COLO668 (cell line): ENCODE measurements around the gene GPR161.

Experiments
- DNase-seq: peaks from one replicate; lab custom pipeline; 2025; ENCODE audit not compliant: unreplicated experiment; lab: John Stamatoyannopoulos, UW

GPR161 gene

GRCh38 chr1:168148916-168149315 lies 12.2 kb upstream of the GPR161 start:
- no peak for DNase-seq

DNA sequence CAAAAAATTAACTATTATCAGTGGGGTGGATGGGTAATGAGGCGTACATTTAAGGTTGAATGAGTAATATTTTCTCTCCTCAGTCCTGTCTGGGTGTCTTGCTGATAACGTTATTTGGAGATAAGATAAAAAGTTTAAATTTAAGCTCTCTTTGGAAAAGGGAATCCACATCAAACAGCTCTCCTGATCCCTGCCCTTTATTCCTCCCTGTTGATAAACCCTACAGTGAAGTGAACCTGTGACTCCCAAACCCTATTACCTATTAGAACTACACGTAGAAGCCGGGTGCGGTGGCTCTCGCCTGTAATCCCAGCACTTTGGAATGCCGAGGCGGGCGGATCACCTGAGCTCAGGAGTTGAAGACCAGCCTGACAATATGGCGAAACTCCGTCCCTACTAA lies 9.9 kb upstream of the GPR161 start:
- no peak for DNase-seq

GRCh38 chr1:168146160-168146539 lies 9.4 kb upstream of the GPR161 start:
- DNase-seq = no peak

DNA sequence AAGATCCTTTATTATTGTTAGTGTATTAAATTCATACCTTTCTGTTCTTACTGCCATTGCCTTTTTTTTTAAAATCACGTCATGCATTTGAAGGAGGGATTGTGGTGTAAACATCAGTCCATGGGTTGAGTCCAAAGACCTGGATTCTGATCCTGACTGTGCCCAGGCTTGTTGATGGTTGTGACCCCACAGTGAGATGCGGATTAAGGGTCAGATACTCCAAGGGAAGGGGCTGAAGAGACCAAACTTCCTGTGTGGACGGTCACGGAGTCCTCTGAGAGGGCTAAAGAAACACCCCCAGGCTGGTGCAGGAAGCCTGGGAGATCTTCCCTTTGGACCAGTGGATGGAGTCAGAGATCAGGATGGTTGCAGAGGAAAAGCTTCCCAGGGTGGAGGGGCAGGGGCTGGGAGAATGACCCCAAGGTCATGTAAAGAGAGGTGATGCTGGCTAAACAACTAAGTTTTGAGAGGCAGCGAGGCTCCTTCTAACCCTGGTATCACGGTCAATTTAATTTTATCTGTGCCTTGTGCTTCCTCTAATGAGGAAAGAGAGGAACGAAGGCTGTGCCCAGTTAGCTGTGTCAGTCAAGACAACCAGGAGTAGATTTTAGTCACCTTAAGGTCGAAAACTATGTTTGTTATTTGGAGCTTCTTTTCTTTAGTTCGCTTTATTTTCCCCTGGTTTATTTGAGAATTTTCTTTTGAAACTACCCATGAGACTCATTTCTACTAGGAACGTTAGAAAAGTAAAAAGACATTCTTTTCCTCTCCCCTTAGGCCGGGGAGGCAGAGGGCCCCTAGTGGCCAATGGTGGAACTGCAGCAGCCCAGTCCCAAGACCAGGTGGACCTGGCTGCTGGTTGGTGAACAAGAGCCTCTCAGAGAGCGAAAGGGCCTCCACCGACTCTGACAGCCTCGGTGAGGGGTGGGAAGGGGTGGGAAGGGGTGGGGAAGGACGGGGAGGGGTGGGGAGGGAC lies 8.7 kb upstream of the GPR161 start:
- peak; percentile 83 for DNase-seq

DNA sequence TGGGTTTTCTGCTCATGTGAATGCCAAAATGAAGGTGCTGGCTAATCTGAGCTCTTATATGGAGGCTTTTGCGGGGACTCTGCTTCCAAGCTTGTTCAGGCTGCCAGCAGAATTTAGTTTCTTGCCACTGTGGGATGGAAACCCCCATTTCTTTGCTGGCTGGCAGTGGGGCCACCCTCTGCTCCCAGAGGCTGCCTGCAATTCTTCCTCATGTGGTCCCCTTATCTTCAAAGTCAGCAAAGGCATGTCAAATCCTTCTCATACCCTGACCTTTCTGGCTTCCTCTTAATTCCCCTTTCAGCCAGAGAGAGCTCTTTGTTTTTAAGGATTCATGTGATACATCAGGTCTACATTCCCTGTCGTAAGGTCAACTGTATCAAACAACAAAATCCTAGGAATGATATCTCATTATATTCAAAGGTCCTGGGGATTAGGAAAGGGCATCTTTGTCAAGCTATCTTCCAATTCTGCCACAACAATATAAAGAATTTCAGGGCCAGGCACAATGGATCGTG lies 5.2 kb upstream of the GPR161 start:
- DNase-seq = no peak

- DNase-seq = no peak
Observed at GRCh38 chr1:168139070-168139469, 2.3 kb upstream of the GPR161 start.

GRCh38 chr1:168138134-168138533 lies 1.4 kb upstream of the GPR161 start:
- no peak for DNase-seq

- no peak for DNase-seq
Observed at GRCh38 chr1:168137515-168137821, 738 bp upstream of the GPR161 start.

GRCh38 chr1:168135921-168136708 lies 615 bp downstream of the GPR161 start:
- DNase-seq = peak; percentile 45

GRCh38 chr1:168135116-168135920 lies 1.4 kb downstream of the GPR161 start:
- peak; percentile 44 for DNase-seq

DNA sequence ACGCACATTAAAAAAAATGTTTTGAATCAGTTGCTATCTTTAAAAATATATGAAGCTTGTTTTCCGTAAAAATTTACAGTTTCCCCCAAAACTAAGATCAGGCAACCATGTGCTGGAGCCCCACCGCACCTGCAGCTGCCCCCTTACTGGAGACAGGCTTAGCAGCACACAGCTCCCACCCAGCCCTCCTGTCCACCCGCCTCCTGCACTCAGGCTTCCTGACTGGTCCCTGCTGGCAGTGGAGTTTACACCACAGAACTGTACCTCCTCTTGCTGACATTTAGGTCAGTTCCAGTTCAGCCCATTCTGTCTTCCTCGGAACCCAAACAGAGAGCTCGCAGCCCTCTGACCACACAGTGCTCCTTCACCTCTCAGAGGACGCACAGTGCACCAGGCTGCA lies 2.1 kb downstream of the GPR161 start:
- DNase-seq = no peak

GRCh38 chr1:168134132-168134531 lies 2.6 kb downstream of the GPR161 start:
- DNase-seq = no peak

DNA sequence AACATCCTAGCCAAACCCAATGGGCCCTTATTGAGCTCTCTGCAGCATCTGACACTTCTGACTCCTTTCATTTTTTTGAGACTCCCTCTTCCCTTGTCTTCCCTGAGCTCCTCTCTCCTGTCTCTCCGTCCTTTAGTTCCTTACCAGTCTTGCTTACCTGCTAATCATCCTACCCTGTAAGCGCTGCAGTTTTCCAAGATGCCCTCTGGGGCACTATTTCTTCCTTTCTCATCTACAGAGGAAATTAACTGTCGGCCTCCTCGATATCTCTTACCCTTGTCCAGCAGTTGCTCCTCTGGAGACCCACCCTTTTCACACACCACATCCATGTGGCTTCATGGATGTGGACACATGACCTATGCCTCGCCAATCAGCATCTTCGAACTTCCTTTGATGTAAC lies 6.8 kb downstream of the GPR161 start:
- DNase-seq = no peak

GRCh38 chr1:168127503-168127902 lies 9.2 kb downstream of the GPR161 start:
- no peak for DNase-seq

DNA sequence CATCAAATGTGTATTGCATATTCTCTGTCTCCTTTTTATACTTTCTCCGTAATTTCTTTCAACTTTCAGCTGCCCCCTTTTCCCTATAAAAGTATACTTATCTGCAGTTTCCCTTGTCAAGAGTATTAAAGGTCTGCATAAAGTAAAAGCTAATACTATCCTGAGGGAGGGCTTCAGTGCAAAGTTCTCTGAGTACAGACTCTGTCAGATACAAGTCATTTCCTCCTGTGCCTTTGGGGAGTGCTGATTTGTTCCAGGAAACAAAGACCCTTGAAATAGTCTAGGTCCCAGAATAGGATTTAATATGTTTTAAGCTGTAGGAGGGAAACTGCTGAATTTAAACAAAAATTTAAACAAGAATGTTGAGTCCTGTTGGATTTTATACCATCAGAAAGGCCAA lies 11.7 kb downstream of the GPR161 start:
- DNase-seq = no peak

DNA sequence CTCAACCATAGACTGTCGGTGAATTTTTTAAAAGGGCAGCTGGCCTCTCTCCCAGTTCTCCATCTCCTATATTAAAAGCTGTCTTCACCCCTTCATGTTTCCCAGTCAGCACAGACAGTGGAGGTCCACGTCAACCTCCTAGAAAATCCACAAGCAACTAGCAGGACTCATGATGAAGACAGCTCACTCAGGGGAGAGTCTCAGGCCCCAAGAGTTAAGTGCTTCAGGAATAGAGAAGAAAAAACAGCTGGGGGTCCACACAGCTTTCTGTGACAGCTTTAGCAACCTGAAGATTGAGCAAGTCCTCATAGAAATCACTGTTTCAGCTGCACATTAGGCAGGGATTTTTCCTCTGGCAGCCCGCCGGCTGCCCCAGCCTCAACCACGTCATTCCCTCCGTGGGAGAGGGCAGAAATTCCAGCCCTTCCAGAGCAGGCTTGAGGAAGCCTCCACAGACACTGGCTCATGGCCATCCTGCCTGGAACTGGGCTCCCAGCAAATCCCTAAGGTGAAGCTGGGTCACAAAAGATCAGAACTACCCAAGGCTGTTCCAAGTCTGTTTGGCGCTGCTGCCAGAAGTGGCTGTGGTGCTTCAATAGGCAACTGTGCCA lies 15.2 kb downstream of the GPR161 start:
- DNase-seq = no peak

DNA sequence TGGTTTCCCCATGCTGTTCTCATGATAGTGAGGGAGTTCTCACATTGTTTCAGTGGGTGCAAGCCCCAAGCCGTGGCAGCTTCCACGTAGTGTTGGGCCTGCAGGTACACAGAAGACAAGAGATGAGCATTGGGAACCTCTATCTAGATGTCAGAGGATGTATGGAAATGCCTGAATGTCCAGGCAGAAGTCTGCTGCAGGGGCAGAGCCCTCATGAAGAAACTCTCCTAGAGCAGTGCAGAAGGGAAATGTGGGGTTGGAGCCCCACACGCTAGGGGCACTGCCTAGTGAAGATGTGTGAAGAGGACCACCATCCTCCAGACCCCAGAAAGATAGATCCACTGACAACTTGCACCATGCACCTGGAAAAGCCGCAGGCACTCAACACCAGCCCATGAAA lies 17.0 kb downstream of the GPR161 start:
- DNase-seq = no peak

DNA sequence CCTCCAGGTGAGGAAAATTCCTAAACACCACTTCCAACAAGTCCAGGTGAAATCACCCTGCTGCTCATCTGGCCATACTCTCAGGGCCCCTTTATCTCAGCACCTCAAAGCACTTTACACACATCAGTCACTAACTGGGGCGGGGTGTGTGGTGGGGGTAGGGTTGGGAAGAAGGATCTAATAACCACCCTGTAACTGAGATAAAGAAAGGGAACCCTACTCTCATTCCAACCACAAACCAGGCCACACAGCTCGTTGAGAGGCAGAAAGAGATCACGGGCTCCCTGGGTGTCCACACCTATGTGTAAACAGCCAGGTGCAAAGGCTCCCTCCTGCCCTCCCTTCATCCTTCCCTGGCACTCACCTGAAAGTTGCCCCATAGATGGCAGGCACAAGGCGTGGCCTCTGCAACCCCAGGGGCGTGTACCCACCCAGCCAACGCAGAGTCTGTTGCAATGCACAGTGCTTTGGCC lies 20.4 kb downstream of the GPR161 start:
- DNase-seq = peak; percentile 84

GRCh38 chr1:168114845-168115244 lies 21.9 kb downstream of the GPR161 start:
- DNase-seq = peak; percentile 53

GRCh38 chr1:168112673-168113305 lies 23.9 kb downstream of the GPR161 start:
- peak; percentile 92 for DNase-seq
